ENCODE results near the gene ACO1.

The ACO1 gene

DNA sequence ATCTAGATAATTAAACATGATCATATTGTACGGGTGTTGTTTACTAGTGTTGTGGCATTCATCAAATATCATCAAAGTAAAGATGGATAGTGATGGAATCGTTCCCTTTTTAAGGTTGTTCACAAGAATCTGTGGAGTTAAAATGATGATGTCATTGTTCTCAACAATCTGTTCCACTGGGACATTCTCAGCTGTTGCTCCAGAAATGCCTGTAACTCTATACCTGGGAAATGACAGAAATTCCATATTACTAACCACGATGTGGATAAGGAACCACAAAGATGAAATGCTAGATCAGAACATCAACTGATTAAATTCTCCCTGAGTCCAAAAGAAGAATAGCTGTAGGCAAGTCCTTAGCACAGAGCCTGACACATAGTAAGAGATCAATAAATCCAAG, 103.5 kb downstream of the ACO1 start:
- Histone ChIP-seq H3K4me2 (no peak overlapping the region), H4K20me1 (no peaks in the 10 kb centered on the region)
- TF ChIP-seq Cebpa-rat (IDR thresholded peaks at IDR 0.05), result no peak

DNA sequence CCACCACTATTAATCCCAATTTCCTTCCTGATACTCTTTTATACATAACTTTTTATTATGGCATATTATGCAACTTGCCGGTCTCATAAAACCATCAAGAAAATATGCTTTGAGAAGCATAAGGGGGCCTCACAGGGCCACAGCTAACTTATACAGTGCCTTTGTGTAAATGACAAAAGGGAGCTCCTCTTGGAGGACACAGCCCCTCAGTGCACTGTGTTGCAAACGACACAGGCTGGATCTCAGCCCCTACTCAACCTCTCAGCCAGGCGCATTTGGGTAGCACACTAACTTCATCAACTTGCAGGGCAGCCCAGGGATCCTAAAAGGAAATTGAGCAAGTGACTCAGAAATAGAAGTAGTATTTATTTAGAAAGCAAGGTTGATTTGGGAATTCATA, 106.2 kb downstream of the ACO1 start:
- H3K4me2 ChIP-seq, result no peak overlapping the region
- no peak overlapping the region for H3K27ac ChIP-seq
- no peaks in the 10 kb centered on the region for H3K27me3 ChIP-seq
- peaks cover 30 to 82% (median 56%) of the 10 kb centered on the region in 11 experiments for H3K36me3 ChIP-seq
- no peaks in the 10 kb centered on the region for H4K20me1 ChIP-seq
- no peak overlapping the region for H3K4me3 ChIP-seq
- no peaks in the 10 kb centered on the region for H3K9me3 ChIP-seq (replicated peaks in 1 of 11)
- no peak overlapping the region for H3K9ac ChIP-seq
- no peaks in the 10 kb centered on the region for H3K4me1 ChIP-seq
- no peak for TF ChIP-seq Cebpa-rat (IDR thresholded peaks at IDR 0.05)

More for the DNA sequence above, 103.5 kb downstream of the ACO1 start:
- Histone ChIP-seq H3K4me1 (peaks cover 0 to 5% (median 0%) of the 10 kb centered on the region in 10 experiments; a peak in 1 of 20 replicates), H3K27ac (no peak overlapping the region), H3K27me3 (no peaks in the 10 kb centered on the region), H3K9ac (no peak overlapping the region), H3K4me3 (no peak overlapping the region), H3K9me3 (replicated peaks in 1 of 11) (no peaks in the 10 kb centered on the region), H3K36me3 (peaks cover 54 to 99% (median 72%) of the 10 kb centered on the region in 11 experiments)

DNA sequence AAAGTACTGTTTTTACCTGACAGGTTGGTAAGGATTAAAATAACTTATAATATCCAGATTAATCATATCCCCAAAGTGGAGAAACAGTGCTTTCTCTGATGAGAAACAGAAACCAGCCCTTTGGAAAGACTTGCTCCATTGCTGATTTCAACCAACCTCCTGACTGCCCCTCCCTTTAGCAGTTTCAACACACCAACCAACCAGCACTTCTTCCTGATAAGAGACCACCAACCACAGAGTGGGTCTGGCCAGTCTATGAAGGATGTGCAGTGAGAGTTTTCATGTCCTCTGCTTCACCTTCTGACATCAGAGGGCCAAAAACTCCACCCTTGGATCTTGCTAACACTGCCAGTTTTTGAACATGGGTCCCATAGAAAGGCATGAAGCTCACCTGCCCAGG, 113.5 kb downstream of the ACO1 start:
- TF ChIP-seq Cebpa-rat (IDR thresholded peaks at IDR 0.05), result no peak
- no peak overlapping the region for H3K4me2 ChIP-seq
- no peak overlapping the region for H3K27ac ChIP-seq
- H3K4me1 ChIP-seq, result no peaks in the 10 kb centered on the region
- peaks cover 18 to 67% (median 48%) of the 10 kb centered on the region in 11 experiments for H3K36me3 ChIP-seq
- H3K27me3 ChIP-seq, result no peaks in the 10 kb centered on the region
- no peak overlapping the region for H3K9ac ChIP-seq
- peaks cover 0 to 6% (median 0%) of the 10 kb centered on the region in 11 experiments; a peak in 4 of 22 replicates for H3K9me3 ChIP-seq (replicated peaks in 1 of 11)
- 0 out of 22 replicates have a peak, but pooled peaks cover 0 to 1% (median 0%) of the 10 kb centered on the region in 11 experiments for H4K20me1 ChIP-seq
- H3K4me3 ChIP-seq, result no peak overlapping the region

DNA sequence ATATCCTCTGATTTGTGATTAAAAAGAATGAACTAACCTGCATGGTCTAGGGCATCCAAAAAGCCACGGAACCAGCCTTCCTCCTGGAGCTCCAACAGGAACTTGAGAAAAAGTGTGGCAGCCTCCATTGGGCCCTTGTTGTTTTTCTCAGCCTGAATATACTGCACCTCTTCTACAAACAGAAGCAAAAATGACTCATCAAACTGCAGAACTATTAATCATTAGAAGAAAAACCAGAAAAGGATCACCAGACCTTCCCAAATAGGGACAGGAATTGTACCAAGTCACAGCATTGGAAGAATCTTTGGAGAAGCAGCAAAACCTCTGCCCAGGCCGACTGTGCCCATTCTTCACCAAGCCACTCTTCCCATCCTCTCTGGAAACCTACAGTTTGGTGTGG, 116.3 kb downstream of the ACO1 start:
- peaks cover 0 to 6% (median 0%) of the 10 kb centered on the region in 11 experiments; a peak in 4 of 22 replicates for H3K9me3 ChIP-seq (replicated peaks in 1 of 11)
- no peak overlapping the region for H3K9ac ChIP-seq
- 0 out of 22 replicates have a peak, but pooled peaks cover 0 to 4% (median 0%) of the 10 kb centered on the region in 11 experiments for H4K20me1 ChIP-seq
- peaks cover 18 to 61% (median 36%) of the 10 kb centered on the region in 11 experiments for H3K36me3 ChIP-seq
- no peaks in the 10 kb centered on the region for H3K4me1 ChIP-seq
- no peak overlapping the region for H3K4me3 ChIP-seq
- H3K27ac ChIP-seq, result no peak overlapping the region
- H3K27me3 ChIP-seq, result no peaks in the 10 kb centered on the region
- no peak overlapping the region for H3K4me2 ChIP-seq
- no peak for TF ChIP-seq Cebpa-rat (IDR thresholded peaks at IDR 0.05)

DNA sequence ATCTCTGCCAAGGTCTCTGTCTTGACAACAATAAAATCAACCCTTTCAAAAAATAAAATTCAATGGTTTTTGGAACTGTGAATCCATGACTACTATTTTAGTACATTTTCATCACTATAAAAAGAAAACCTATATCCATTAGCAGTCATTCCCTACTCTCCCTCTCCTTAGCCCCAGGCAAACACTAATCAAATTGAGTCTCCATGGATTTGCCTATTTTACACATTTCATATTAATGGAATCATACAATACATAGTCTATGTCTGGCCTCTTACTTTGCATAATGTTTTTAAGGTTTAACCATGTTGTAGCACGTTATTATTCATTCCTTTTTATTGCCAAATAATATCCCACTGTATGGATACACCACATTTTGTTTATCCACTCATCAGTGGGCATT, 117.4 kb downstream of the ACO1 start:
- peaks cover 0 to 6% (median 0%) of the 10 kb centered on the region in 11 experiments; a peak in 4 of 22 replicates for H3K9me3 ChIP-seq (replicated peaks in 1 of 11)
- TF ChIP-seq Cebpa-rat (IDR thresholded peaks at IDR 0.05), result no peak
- H3K4me3 ChIP-seq, result no peak overlapping the region
- H3K27me3 ChIP-seq, result no peaks in the 10 kb centered on the region
- H3K4me2 ChIP-seq, result no peak overlapping the region
- H3K36me3 ChIP-seq, result peaks cover 18 to 50% (median 28%) of the 10 kb centered on the region in 11 experiments
- H3K9ac ChIP-seq, result no peak overlapping the region
- H3K4me1 ChIP-seq, result no peaks in the 10 kb centered on the region
- H3K27ac ChIP-seq, result no peak overlapping the region
- 0 out of 22 replicates have a peak, but pooled peaks cover 0 to 5% (median 0%) of the 10 kb centered on the region in 11 experiments for H4K20me1 ChIP-seq

DNA sequence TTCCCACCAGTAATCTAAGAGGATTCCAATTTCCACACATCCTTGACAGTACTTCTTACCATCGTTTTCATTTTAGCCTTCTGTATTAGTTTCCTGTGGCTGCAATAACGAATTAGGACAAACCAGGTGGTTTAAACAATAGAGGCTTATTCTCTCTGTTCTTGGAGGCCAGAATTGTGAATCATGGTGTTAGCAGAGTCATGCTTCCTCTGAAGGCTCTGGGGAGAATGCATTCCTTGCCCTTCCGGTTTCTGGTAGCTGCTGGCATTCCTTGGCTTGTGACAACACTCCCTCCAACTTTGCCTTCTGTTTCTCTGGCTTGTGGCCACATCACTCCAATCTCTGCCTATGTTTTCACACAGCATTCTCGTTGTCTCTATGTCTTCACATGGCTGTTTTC, 118.0 kb downstream of the ACO1 start:
- Histone ChIP-seq H3K36me3 (peaks cover 18 to 46% (median 28%) of the 10 kb centered on the region in 11 experiments), H4K20me1 (0 out of 22 replicates have a peak, but pooled peaks cover 0 to 5% (median 0%) of the 10 kb centered on the region in 11 experiments), H3K4me3 (no peak overlapping the region), H3K4me2 (no peak overlapping the region), H3K27ac (no peak overlapping the region), H3K9ac (no peak overlapping the region), H3K27me3 (no peaks in the 10 kb centered on the region), H3K4me1 (no peaks in the 10 kb centered on the region), H3K9me3 (replicated peaks in 1 of 11) (peaks cover 0 to 6% (median 0%) of the 10 kb centered on the region in 11 experiments; a peak in 4 of 22 replicates)
- TF ChIP-seq Cebpa-rat (IDR thresholded peaks at IDR 0.05), result no peak

DNA sequence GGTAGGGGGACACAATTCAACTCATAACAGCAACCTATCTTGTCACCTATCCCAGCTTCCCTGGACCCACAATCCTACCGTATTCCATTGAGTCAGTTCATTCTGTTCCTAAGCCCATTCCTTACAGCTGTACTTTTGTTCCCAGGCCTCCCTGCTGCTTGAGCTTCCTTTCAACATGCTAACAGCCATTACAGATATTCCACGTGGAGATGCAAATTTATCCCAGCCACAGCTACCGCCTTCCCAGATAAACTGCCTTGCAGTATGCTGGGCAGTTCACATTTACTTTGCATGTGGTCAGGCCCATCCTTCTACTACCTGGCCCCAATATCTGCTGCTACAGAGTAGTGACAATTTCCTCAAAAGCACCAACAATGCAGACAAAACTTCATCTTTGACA, 118.6 kb downstream of the ACO1 start:
- Histone ChIP-seq H3K9ac (no peak overlapping the region), H4K20me1 (peaks cover 0 to 7% (median 0%) of the 10 kb centered on the region in 11 experiments; a peak in 1 of 22 replicates), H3K4me3 (no peak overlapping the region), H3K27me3 (no peaks in the 10 kb centered on the region), H3K9me3 (replicated peaks in 1 of 11) (peaks cover 0 to 6% (median 0%) of the 10 kb centered on the region in 11 experiments; a peak in 4 of 22 replicates), H3K36me3 (peaks cover 15 to 41% (median 23%) of the 10 kb centered on the region in 11 experiments), H3K27ac (no peak overlapping the region), H3K4me2 (no peak overlapping the region), H3K4me1 (no peaks in the 10 kb centered on the region)
- no peak for TF ChIP-seq Cebpa-rat (IDR thresholded peaks at IDR 0.05)
